Measurements from ENCODE around the gene ADPRHL1.
"Not testable (repeated sequence)": the region's sequence is repeated elsewhere in the genome, so short reads cannot be mapped to it uniquely, and the experiment has no call there.

ADPRHL1 gene

GRCh38 chr13:113472355-113473025, 19.2 kb upstream of the ADPRHL1 start:
- Mint-ChIP-seq H3K9me3 (no peaks in the 10 kb centered on the region), H3K36me3 (ENCODE audit: insufficient read depth) (peaks cover 12% of the 10 kb centered on the region), H3K27ac (no peak overlapping the region), H3K27me3 (no peaks in the 10 kb centered on the region), H3K4me1 (ENCODE audit: low read depth in 2 of 2) (peaks cover 6 to 10% of the 10 kb centered on the region in 2 donors), H3K4me3 (no peak overlapping the region)
- no peak for DNase-seq
- ATAC-seq (replicated peaks), result no peak

GRCh38 chr13:113471844-113472243, 18.6 kb upstream of the ADPRHL1 start:
- Mint-ChIP-seq H3K9me3 (no peaks in the 10 kb centered on the region), H3K27me3 (no peaks in the 10 kb centered on the region), H3K4me1 (ENCODE audit: low read depth in 2 of 2) (peaks cover 6 to 10% of the 10 kb centered on the region in 2 donors), H3K4me3 (no peak overlapping the region), H3K27ac (no peak overlapping the region), H3K36me3 (ENCODE audit: insufficient read depth) (peaks cover 9% of the 10 kb centered on the region)
- ATAC-seq (replicated peaks), result no peak
- no peak for DNase-seq

- ATAC-seq (replicated peaks); H3K27me3 Mint-ChIP-seq; DNase-seq; H3K36me3 Mint-ChIP-seq (ENCODE audit: insufficient read depth); H3K4me3 Mint-ChIP-seq; H3K27ac Mint-ChIP-seq; H3K9me3 Mint-ChIP-seq: not testable (repeated sequence)
- H3K4me1 Mint-ChIP-seq (ENCODE audit: low read depth in 2 of 2), result peaks cover 6 to 10% of the 10 kb centered on the region in 2 donors
Observed at GRCh38 chr13:113470635-113471163, 17.4 kb upstream of the ADPRHL1 start.

- DNase-seq, result no peak
- peaks cover 11 to 17% of the 10 kb centered on the region in 2 donors for H3K4me1 Mint-ChIP-seq (ENCODE audit: low read depth in 2 of 2)
- no peaks in the 10 kb centered on the region for H3K27me3 Mint-ChIP-seq
- H3K27ac Mint-ChIP-seq, result no peak overlapping the region
- H3K4me3 Mint-ChIP-seq, result no peak overlapping the region
- H3K9me3 Mint-ChIP-seq, result no peaks in the 10 kb centered on the region
- no peak for ATAC-seq (replicated peaks)
- H3K36me3 Mint-ChIP-seq (ENCODE audit: insufficient read depth), result peaks cover 9% of the 10 kb centered on the region
Observed at GRCh38 chr13:113470073-113470472, 16.8 kb upstream of the ADPRHL1 start.

- peaks cover 11 to 17% of the 10 kb centered on the region in 2 donors for H3K4me1 Mint-ChIP-seq (ENCODE audit: low read depth in 2 of 2)
- no peak for ATAC-seq (replicated peaks)
Observed at GRCh38 chr13:113469582-113469981, 16.3 kb upstream of the ADPRHL1 start.

GRCh38 chr13:113468472-113469201, 15.3 kb upstream of the ADPRHL1 start:
- peaks cover 13 to 20% of the 10 kb centered on the region in 2 donors for H3K4me1 Mint-ChIP-seq (ENCODE audit: low read depth in 2 of 2)
- ATAC-seq (replicated peaks), result no peak

More at GRCh38 chr13:113469582-113469981, 16.3 kb upstream of the ADPRHL1 start:
- Mint-ChIP-seq H3K9me3 (no peaks in the 10 kb centered on the region), H3K36me3 (ENCODE audit: insufficient read depth) (peaks cover 9% of the 10 kb centered on the region), H3K27ac (no peak overlapping the region), H3K4me3 (no peak overlapping the region), H3K27me3 (no peaks in the 10 kb centered on the region)
- no peak for DNase-seq

GRCh38 chr13:113468029-113468428, 14.7 kb upstream of the ADPRHL1 start:
- Mint-ChIP-seq H3K27ac (no peak overlapping the region), H3K4me1 (ENCODE audit: low read depth in 2 of 2) (peaks cover 15 to 20% of the 10 kb centered on the region in 2 donors), H3K27me3 (no peaks in the 10 kb centered on the region), H3K36me3 (ENCODE audit: insufficient read depth) (peaks cover 5% of the 10 kb centered on the region), H3K9me3 (no peaks in the 10 kb centered on the region), H3K4me3 (no peak overlapping the region)
- DNase-seq (no peak), ATAC-seq (replicated peaks) (no peak)

More at GRCh38 chr13:113468472-113469201, 15.3 kb upstream of the ADPRHL1 start:
- H3K36me3 Mint-ChIP-seq (ENCODE audit: insufficient read depth), result peaks cover 9% of the 10 kb centered on the region
- DNase-seq, result no peak
- no peaks in the 10 kb centered on the region for H3K9me3 Mint-ChIP-seq
- no peak overlapping the region for H3K27ac Mint-ChIP-seq
- H3K27me3 Mint-ChIP-seq, result no peaks in the 10 kb centered on the region
- no peak overlapping the region for H3K4me3 Mint-ChIP-seq

GRCh38 chr13:113466383-113466782, 13.1 kb upstream of the ADPRHL1 start:
- H3K27ac Mint-ChIP-seq, result peak overlapping the region in 1 of 2 donors; percentile 1
- no peak for DNase-seq

GRCh38 chr13:113465300-113465699, 12.0 kb upstream of the ADPRHL1 start:
- Mint-ChIP-seq H3K4me3 (peak overlapping the region; percentile 33 to 37), H3K27me3 (no peaks in the 10 kb centered on the region), H3K27ac (peak overlapping the region; percentile 1 to 90), H3K9me3 (no peaks in the 10 kb centered on the region), H3K36me3 (ENCODE audit: insufficient read depth) (no peaks in the 10 kb centered on the region), H3K4me1 (ENCODE audit: low read depth in 2 of 2) (peaks cover 9 to 11% of the 10 kb centered on the region in 2 donors)
- DNase-seq (no peak), ATAC-seq (replicated peaks) (peak; percentile 35)

More at GRCh38 chr13:113466383-113466782, 13.1 kb upstream of the ADPRHL1 start:
- peaks cover 14 to 18% of the 10 kb centered on the region in 2 donors for H3K4me1 Mint-ChIP-seq (ENCODE audit: low read depth in 2 of 2)
- peaks cover 5% of the 10 kb centered on the region for H3K36me3 Mint-ChIP-seq (ENCODE audit: insufficient read depth)
- no peaks in the 10 kb centered on the region for H3K9me3 Mint-ChIP-seq
- no peak for ATAC-seq (replicated peaks)
- H3K4me3 Mint-ChIP-seq, result no peak overlapping the region
- H3K27me3 Mint-ChIP-seq, result no peaks in the 10 kb centered on the region

GRCh38 chr13:113464476-113464875, 11.2 kb upstream of the ADPRHL1 start:
- Mint-ChIP-seq H3K9me3 (no peaks in the 10 kb centered on the region), H3K4me3 (no peak overlapping the region), H3K4me1 (ENCODE audit: low read depth in 2 of 2) (peaks cover 8 to 9% of the 10 kb centered on the region in 2 donors), H3K36me3 (ENCODE audit: insufficient read depth) (no peaks in the 10 kb centered on the region), H3K27me3 (no peaks in the 10 kb centered on the region), H3K27ac (peak overlapping the region; percentile 1 to 90)
- no peak for DNase-seq
- ATAC-seq (replicated peaks), result no peak

GRCh38 chr13:113461022-113461751, 7.9 kb upstream of the ADPRHL1 start:
- no peaks in the 10 kb centered on the region for H3K9me3 Mint-ChIP-seq
- no peak overlapping the region for H3K4me3 Mint-ChIP-seq
- peaks cover 12% of the 10 kb centered on the region for H3K36me3 Mint-ChIP-seq (ENCODE audit: insufficient read depth)
- H3K27ac Mint-ChIP-seq, result no peak overlapping the region
- H3K27me3 Mint-ChIP-seq, result no peaks in the 10 kb centered on the region
- peaks cover 8 to 9% of the 10 kb centered on the region in 2 donors for H3K4me1 Mint-ChIP-seq (ENCODE audit: low read depth in 2 of 2)
- no peak for ATAC-seq (replicated peaks)
- DNase-seq, result no peak

GRCh38 chr13:113460599-113460998, 7.3 kb upstream of the ADPRHL1 start:
- Mint-ChIP-seq H3K27ac (no peak overlapping the region), H3K27me3 (no peaks in the 10 kb centered on the region), H3K4me3 (no peak overlapping the region), H3K4me1 (ENCODE audit: low read depth in 2 of 2) (peaks cover 8% of the 10 kb centered on the region in 2 donors), H3K36me3 (ENCODE audit: insufficient read depth) (peaks cover 17% of the 10 kb centered on the region), H3K9me3 (no peaks in the 10 kb centered on the region)
- ATAC-seq (replicated peaks), result no peak
- DNase-seq, result no peak

- no peak for ATAC-seq (replicated peaks)
- Mint-ChIP-seq H3K36me3 (ENCODE audit: insufficient read depth) (peaks cover 17% of the 10 kb centered on the region), H3K9me3 (no peaks in the 10 kb centered on the region), H3K4me1 (ENCODE audit: low read depth in 2 of 2) (peaks cover 4% of the 10 kb centered on the region in 2 donors), H3K27ac (peak overlapping the region in 1 of 2 donors; percentile 35), H3K4me3 (no peak overlapping the region), H3K27me3 (no peaks in the 10 kb centered on the region)
- DNase-seq, result no peak
Observed at GRCh38 chr13:113460064-113460555, 6.8 kb upstream of the ADPRHL1 start.

All from effector memory CD8-positive, alpha-beta T cell (primary cell).